K562 (cell line): ENCODE measurements around the gene EPN2. TPM values are rescaled to one million over a fixed set of nuclear protein-coding genes. Genes with fewer than 3 reads are reported as not detected.

Source experiments
- ATAC-seq: fragments of 200-7000 bp; cut with Tn5 transposase; 3 replicates; pipeline ENCODE4 v1.9.1; 2020; ENCODE audit warnings: moderate library complexity
- BruUV-seq: library from RNA; stranded (reverse); fragments of 400-500 nt; replicated peaks from 2 replicates; lab custom pipeline; 2021; lab: Mats Ljungman, UMichigan
- CTCF ChIA-PET: fragments of 300-600 bp; formaldehyde crosslinking; extraction: SDS; loops from one replicate; lab custom pipeline; 2021; ENCODE audit warnings: low intra/inter-chr PET ratio; lab: Yijun Ruan, JAX
- POLR2A ChIA-PET: fragments of 300-600, 350-650 bp; sonication (Branson Sonifier 250); formaldehyde crosslinking; extraction: SDS; loops from one replicate; lab custom pipeline; 2021; ENCODE audit warnings: antibody characterized with exemption, inconsistent platforms; lab: Yijun Ruan, JAX
- DNase-seq, 4 experiments: peaks; one replicate each; pipeline versions ENCODE4 v3.0.0 to v3.0.0-alpha.2; 2011 to 2018; ENCODE audit warnings: low spot score in 3 of 4, mixed read lengths in 3 of 4; ENCODE audit errors: extremely low read depth in 1 of 4
- FAIRE-seq: peaks from 2 replicates; lab custom pipeline; 2011; peaks lifted over from hg19 to GRCh38; lab: Jason Lieb, UNC
- H2AFZ ChIP-seq: 2 replicates; pipeline ENCODE4 v1.6.0; 2011; ENCODE audit warnings: low read depth, low read length, control low read depth, inconsistent platforms
- H3K27ac ChIP-seq: fragments of 200-600 bp; 3 replicates; pipeline ENCODE4 v1.8.0; 2011; ENCODE audit warnings: low read depth, mild to moderate bottlenecking, control low read depth, inconsistent platforms, low read length, moderate library complexity, mixed read lengths; ENCODE audit errors: extremely low read depth
- H3K27me3 ChIP-seq, 2 experiments: fragments of 300-600 bp in 1 of 2; 2 replicates in 1 of 2; 3 replicates in 1 of 2; pipeline versions ENCODE4 v1.6.0 to v1.8.0; 2011; ENCODE audit warnings: inconsistent platforms in 2 of 2, low read length in 2 of 2, mild to moderate bottlenecking in 1 of 2, mixed read lengths in 1 of 2, moderate library complexity in 1 of 2; ENCODE audit not compliant: control insufficient read depth in 2 of 2, insufficient read depth in 2 of 2
- H3K36me3 ChIP-seq: fragments of 300-600 bp; 3 replicates; pipeline ENCODE4 v1.8.0; 2011; ENCODE audit warnings: mild to moderate bottlenecking, low read length, inconsistent platforms; ENCODE audit not compliant: control insufficient read depth, insufficient read depth
- H3K4me1 ChIP-seq, 2 experiments: fragments of 200-600 bp in 1 of 2; replicated peaks in 1 of 2; 2 replicates in 1 of 2; 3 replicates in 1 of 2; pipeline versions ENCODE4 v1.5.1 to v1.8.0; 2011; ENCODE audit warnings: inconsistent platforms in 2 of 2, low read length in 2 of 2, mild to moderate bottlenecking in 1 of 2, mixed read lengths in 1 of 2, moderate library complexity in 1 of 2; ENCODE audit not compliant: control insufficient read depth in 2 of 2, insufficient read depth in 2 of 2
- H3K4me2 ChIP-seq: 2 replicates; pipeline ENCODE4 v1.6.1; 2011; ENCODE audit warnings: low read length, control low read depth, inconsistent platforms, mixed read lengths; ENCODE audit not compliant: insufficient read depth
- H3K4me3 ChIP-seq: fragments of 200-600 bp; sonication (generic), shearing (Covaris generic); 2 replicates; pipeline ENCODE4 v1.5.1; 2016; ENCODE audit warnings: control low read depth, inconsistent platforms
- H3K79me2 ChIP-seq: fragments of 200-600 bp; 3 replicates; pipeline ENCODE4 v1.8.0; 2011; ENCODE audit warnings: low read length, inconsistent platforms; ENCODE audit not compliant: control insufficient read depth, insufficient read depth
- H3K9ac ChIP-seq, 2 experiments: 2 replicates each; pipeline versions ENCODE4 v1.6.0 to v1.6.1; 2011; ENCODE audit warnings: low read depth in 2 of 2, low read length in 2 of 2, control low read depth in 1 of 2, inconsistent platforms in 1 of 2, mild to moderate bottlenecking in 1 of 2, mixed read lengths in 1 of 2; ENCODE audit not compliant: insufficient read depth in 1 of 2
- H3K9me1 ChIP-seq: one replicate; pipeline ENCODE4 v1.6.0; 2011; ENCODE audit warnings: inconsistent platforms, mild to moderate bottlenecking, low read length, moderate library complexity; ENCODE audit not compliant: control insufficient read depth, insufficient read depth
- H3K9me3 ChIP-seq: replicated peaks from 2 replicates; pipeline ENCODE4 v1.5.1; 2011; ENCODE audit warnings: low read depth, low read length, inconsistent platforms; ENCODE audit not compliant: control insufficient read depth, insufficient read depth
- H4K20me1 ChIP-seq: replicated peaks from 2 replicates; pipeline ENCODE4 v1.6.1; 2011; ENCODE audit warnings: low read length, inconsistent platforms, mixed read lengths; ENCODE audit not compliant: control insufficient read depth, insufficient read depth
- POLR2G ChIP-seq: fragments of 200-400 bp; formaldehyde crosslinking; IDR thresholded peaks from 2 replicates; pipeline ENCODE4 v1.6.1; 2017; ENCODE audit warnings: low read depth, mild to moderate bottlenecking, antibody characterized with exemption, low read length, moderate library complexity
- WGBS: fragments of 100-300 bp; shearing (Covaris generic); methylation state at CpG from one replicate; pipeline ENCODE4 v1.1.6; 2016; ENCODE audit warnings: low coverage, mixed read lengths; ENCODE audit not compliant: insufficient coverage; ENCODE audit errors: missing lambda C conversion rate; 5-methylcytosine and 5-hydroxymethylcytosine counted together
- in situ Hi-C: fragments of 300-500 bp; cut with MboI; formaldehyde crosslinking; loops from 4 replicates; pipeline ENCODE4 v1.15.0; 2018; ENCODE audit warnings: inconsistent platforms, mixed read lengths
- intact Hi-C: fragments of 100-400 bp; cut with micrococcal nuclease; formaldehyde crosslinking; loops from 2 replicates; pipeline ENCODE4 v1.14.2; 2022
- polyA plus RNA-seq, 8 experiments: library from polyadenylated mRNA; depleted of rRNA in 4 of 8; stranded (reverse) in 5 of 8; unstranded in 3 of 8; fragments of >200 nt; fragmentation: Nextera tagmentation in 2 of 8; fragmentation: Illumina TruSeq in 1 of 8; extraction: Ambion mirVana in 2 of 8; extraction: Trizol in 1 of 8; gene quantifications; 2 replicates each; pipeline versions ENCODE4 v1.2.1 to v1.2.3, GENCODE V29; 2011 to 2014; ENCODE audit warnings: inconsistent platforms in 1 of 8, missing spikeins in 1 of 8
- total RNA-seq, 7 experiments: library from RNA; depleted of rRNA in 6 of 7; stranded (reverse); fragments of >200 nt in 6 of 7; fragmentation: Illumina TruSeq in 2 of 7; extraction: Trizol in 2 of 7; gene quantifications; 2 replicates each; pipeline versions ENCODE4 v1.2.1 to v1.2.3, GENCODE V29; 2011 to 2021; ENCODE audit warnings: low replicate concordance in 1 of 7
- TF ChIP-seq, protein P1 (sequence below): fragments of 450-650 bp; IDR thresholded peaks from 2 replicates; pipeline ENCODE4 v1.6.1; 2016; ENCODE audit warnings: mild to moderate bottlenecking, moderate library complexity
- TF ChIP-seq, protein P2 (sequence below): IDR thresholded peaks from 2 replicates; pipeline ENCODE4 v1.6.1; 2011; ENCODE audit warnings: borderline replicate concordance, low read depth, mild to moderate bottlenecking, moderate library complexity, low read length; ENCODE audit not compliant: insufficient read depth, poor library complexity, severe bottlenecking
- TF ChIP-seq, protein P3 (sequence below): fragments of 450-650 bp; formaldehyde crosslinking; IDR thresholded peaks from 2 replicates; pipeline ENCODE4 v1.4.0; 2020; ENCODE audit warnings: mild to moderate bottlenecking, moderate library complexity

EPN2 gene
- total and polyA plus RNA-seq, 9 of the 15 experiments (the other 6 are each of a cell fraction or from before 2014, with no cell fraction given): 1.0 to 12.9 (median 8.9) TPM

DNA sequence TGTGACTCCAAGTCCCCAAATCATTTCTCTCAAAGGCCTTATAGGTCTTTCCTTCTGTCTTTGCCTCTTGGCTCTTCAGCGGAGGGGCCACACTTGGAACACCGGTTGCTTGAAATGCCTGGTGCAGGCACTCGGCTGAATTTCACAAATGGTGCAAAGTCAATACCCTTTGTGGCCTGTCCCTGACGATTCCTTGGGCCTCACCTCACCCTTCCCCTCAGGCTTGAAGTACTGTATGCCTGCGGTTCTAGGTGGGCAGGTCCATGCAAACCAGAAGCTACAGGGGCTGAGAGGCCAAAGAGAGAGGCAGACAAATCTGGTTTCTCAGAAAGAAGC lies 129.4 kb downstream of the EPN2 start:
- in situ Hi-C loops: loop anchor here (10.0 kb wide), 1 partner anchor 398 kb away; no protein-coding TSS in a partner anchor
- TF ChIP-seq, protein P1, sequence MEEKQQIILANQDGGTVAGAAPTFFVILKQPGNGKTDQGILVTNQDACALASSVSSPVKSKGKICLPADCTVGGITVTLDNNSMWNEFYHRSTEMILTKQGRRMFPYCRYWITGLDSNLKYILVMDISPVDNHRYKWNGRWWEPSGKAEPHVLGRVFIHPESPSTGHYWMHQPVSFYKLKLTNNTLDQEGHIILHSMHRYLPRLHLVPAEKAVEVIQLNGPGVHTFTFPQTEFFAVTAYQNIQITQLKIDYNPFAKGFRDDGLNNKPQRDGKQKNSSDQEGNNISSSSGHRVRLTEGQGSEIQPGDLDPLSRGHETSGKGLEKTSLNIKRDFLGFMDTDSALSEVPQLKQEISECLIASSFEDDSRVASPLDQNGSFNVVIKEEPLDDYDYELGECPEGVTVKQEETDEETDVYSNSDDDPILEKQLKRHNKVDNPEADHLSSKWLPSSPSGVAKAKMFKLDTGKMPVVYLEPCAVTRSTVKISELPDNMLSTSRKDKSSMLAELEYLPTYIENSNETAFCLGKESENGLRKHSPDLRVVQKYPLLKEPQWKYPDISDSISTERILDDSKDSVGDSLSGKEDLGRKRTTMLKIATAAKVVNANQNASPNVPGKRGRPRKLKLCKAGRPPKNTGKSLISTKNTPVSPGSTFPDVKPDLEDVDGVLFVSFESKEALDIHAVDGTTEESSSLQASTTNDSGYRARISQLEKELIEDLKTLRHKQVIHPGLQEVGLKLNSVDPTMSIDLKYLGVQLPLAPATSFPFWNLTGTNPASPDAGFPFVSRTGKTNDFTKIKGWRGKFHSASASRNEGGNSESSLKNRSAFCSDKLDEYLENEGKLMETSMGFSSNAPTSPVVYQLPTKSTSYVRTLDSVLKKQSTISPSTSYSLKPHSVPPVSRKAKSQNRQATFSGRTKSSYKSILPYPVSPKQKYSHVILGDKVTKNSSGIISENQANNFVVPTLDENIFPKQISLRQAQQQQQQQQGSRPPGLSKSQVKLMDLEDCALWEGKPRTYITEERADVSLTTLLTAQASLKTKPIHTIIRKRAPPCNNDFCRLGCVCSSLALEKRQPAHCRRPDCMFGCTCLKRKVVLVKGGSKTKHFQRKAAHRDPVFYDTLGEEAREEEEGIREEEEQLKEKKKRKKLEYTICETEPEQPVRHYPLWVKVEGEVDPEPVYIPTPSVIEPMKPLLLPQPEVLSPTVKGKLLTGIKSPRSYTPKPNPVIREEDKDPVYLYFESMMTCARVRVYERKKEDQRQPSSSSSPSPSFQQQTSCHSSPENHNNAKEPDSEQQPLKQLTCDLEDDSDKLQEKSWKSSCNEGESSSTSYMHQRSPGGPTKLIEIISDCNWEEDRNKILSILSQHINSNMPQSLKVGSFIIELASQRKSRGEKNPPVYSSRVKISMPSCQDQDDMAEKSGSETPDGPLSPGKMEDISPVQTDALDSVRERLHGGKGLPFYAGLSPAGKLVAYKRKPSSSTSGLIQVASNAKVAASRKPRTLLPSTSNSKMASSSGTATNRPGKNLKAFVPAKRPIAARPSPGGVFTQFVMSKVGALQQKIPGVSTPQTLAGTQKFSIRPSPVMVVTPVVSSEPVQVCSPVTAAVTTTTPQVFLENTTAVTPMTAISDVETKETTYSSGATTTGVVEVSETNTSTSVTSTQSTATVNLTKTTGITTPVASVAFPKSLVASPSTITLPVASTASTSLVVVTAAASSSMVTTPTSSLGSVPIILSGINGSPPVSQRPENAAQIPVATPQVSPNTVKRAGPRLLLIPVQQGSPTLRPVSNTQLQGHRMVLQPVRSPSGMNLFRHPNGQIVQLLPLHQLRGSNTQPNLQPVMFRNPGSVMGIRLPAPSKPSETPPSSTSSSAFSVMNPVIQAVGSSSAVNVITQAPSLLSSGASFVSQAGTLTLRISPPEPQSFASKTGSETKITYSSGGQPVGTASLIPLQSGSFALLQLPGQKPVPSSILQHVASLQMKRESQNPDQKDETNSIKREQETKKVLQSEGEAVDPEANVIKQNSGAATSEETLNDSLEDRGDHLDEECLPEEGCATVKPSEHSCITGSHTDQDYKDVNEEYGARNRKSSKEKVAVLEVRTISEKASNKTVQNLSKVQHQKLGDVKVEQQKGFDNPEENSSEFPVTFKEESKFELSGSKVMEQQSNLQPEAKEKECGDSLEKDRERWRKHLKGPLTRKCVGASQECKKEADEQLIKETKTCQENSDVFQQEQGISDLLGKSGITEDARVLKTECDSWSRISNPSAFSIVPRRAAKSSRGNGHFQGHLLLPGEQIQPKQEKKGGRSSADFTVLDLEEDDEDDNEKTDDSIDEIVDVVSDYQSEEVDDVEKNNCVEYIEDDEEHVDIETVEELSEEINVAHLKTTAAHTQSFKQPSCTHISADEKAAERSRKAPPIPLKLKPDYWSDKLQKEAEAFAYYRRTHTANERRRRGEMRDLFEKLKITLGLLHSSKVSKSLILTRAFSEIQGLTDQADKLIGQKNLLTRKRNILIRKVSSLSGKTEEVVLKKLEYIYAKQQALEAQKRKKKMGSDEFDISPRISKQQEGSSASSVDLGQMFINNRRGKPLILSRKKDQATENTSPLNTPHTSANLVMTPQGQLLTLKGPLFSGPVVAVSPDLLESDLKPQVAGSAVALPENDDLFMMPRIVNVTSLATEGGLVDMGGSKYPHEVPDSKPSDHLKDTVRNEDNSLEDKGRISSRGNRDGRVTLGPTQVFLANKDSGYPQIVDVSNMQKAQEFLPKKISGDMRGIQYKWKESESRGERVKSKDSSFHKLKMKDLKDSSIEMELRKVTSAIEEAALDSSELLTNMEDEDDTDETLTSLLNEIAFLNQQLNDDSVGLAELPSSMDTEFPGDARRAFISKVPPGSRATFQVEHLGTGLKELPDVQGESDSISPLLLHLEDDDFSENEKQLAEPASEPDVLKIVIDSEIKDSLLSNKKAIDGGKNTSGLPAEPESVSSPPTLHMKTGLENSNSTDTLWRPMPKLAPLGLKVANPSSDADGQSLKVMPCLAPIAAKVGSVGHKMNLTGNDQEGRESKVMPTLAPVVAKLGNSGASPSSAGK: no peak
- TF ChIP-seq POLR2G: no peak
- TF ChIP-seq, protein P2, sequence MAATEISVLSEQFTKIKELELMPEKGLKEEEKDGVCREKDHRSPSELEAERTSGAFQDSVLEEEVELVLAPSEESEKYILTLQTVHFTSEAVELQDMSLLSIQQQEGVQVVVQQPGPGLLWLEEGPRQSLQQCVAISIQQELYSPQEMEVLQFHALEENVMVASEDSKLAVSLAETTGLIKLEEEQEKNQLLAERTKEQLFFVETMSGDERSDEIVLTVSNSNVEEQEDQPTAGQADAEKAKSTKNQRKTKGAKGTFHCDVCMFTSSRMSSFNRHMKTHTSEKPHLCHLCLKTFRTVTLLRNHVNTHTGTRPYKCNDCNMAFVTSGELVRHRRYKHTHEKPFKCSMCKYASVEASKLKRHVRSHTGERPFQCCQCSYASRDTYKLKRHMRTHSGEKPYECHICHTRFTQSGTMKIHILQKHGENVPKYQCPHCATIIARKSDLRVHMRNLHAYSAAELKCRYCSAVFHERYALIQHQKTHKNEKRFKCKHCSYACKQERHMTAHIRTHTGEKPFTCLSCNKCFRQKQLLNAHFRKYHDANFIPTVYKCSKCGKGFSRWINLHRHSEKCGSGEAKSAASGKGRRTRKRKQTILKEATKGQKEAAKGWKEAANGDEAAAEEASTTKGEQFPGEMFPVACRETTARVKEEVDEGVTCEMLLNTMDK: no peak
- TF ChIP-seq, protein P3, sequence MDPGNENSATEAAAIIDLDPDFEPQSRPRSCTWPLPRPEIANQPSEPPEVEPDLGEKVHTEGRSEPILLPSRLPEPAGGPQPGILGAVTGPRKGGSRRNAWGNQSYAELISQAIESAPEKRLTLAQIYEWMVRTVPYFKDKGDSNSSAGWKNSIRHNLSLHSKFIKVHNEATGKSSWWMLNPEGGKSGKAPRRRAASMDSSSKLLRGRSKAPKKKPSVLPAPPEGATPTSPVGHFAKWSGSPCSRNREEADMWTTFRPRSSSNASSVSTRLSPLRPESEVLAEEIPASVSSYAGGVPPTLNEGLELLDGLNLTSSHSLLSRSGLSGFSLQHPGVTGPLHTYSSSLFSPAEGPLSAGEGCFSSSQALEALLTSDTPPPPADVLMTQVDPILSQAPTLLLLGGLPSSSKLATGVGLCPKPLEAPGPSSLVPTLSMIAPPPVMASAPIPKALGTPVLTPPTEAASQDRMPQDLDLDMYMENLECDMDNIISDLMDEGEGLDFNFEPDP: no peak

More for the DNA sequence above, 129.4 kb downstream of the EPN2 start:
- no peaks in the 10 kb centered on the region for H3K36me3 ChIP-seq
- FAIRE-seq: no peak
- H3K9ac ChIP-seq: no peak overlapping the region
- no peak overlapping the region for H3K4me3 ChIP-seq
- no peak for ATAC-seq
- 44% methylated on average over 5 of the region's 5 CpGs for WGBS
- peaks cover 3 to 25% of the 10 kb centered on the region in 2 experiments; a peak in 4 of 5 replicates for H3K4me1 ChIP-seq
- DNase-seq: no peak
- no TSS peak for BruUV-seq
- H3K27me3 ChIP-seq: no peaks in the 10 kb centered on the region
- ChIA-PET POLR2A (interaction anchor here (0.6 to 2.4 kb wide), 2 partner anchors 11 to 20 kb away, joined by 4 to 9 read pairs; partner anchors contain the start of gene MAPK7), CTCF (interaction anchor here (0.6 kb wide), 1 partner anchor 159 kb away, joined by 3 read pairs; no protein-coding TSS in a partner anchor)
- peaks cover 6% of the 10 kb centered on the region; the same call in 2 of the 3 replicates for H3K79me2 ChIP-seq
- H3K9me3 ChIP-seq: no peaks in the 10 kb centered on the region
- H3K4me2 ChIP-seq: no peak overlapping the region
- H3K9me1 ChIP-seq: no peaks in the 10 kb centered on the region
- intact Hi-C loops: no loop called here
- H4K20me1 ChIP-seq: no peaks in the 10 kb centered on the region
- H3K27ac ChIP-seq: no peak overlapping the region
- no peak overlapping the region for H2AFZ ChIP-seq
